OCI-LY7 (cell line): ENCODE measurements around the gene ZNF541. TPM values are rescaled to one million over a fixed set of nuclear protein-coding genes. Genes with fewer than 3 reads are reported as not detected.

Experiments
- BruUV-seq: library from RNA; stranded (reverse); fragments of 400-500 nt; replicated peaks from 2 replicates; lab custom pipeline; 2021; lab: Mats Ljungman, UMichigan
- CTCF ChIA-PET: fragments of 300-600 bp; sonication (Branson Sonifier 250); formaldehyde crosslinking; loops from one replicate; lab custom pipeline; 2022; ENCODE audit warnings: antibody characterized with exemption; ENCODE audit not compliant: unreplicated experiment; lab: Charles Lee
- POLR2A ChIA-PET: fragments of 300-600 bp; sonication (Branson Sonifier 250); formaldehyde crosslinking; loops from one replicate; lab custom pipeline; 2022; ENCODE audit warnings: antibody characterized with exemption; lab: Charles Lee
- DNase-seq: peaks from one replicate; pipeline ENCODE4 v3.0.0-alpha.2; 2015; ENCODE audit warnings: low spot score
- H2AFZ ChIP-seq: fragments of 200-600 bp; sonication (generic), shearing (Covaris generic); 2 replicates; pipeline ENCODE4 v1.6.1; 2014; ENCODE audit warnings: mild to moderate bottlenecking, antibody characterized with exemption, low read length, moderate library complexity
- H3K27ac ChIP-seq: fragments of 200-600 bp; sonication (generic); 2 replicates; pipeline ENCODE4 v1.5.1; 2014; ENCODE audit warnings: mixed run types, low read depth, mild to moderate bottlenecking, moderate library complexity, low read length, inconsistent platforms; ENCODE audit not compliant: poor library complexity, severe bottlenecking
- H3K36me3 ChIP-seq: fragments of 200-600 bp; sonication (generic); 2 replicates; pipeline ENCODE4 v1.6.1; 2014; ENCODE audit warnings: mild to moderate bottlenecking, antibody characterized with exemption, low read length, moderate library complexity, mixed read lengths; ENCODE audit not compliant: insufficient read depth
- H3K4me1 ChIP-seq: fragments of 200-600 bp; sonication (generic); 2 replicates; pipeline ENCODE4 v1.5.1; 2014; ENCODE audit warnings: mild to moderate bottlenecking, low read length; ENCODE audit not compliant: insufficient read depth, poor library complexity, severe bottlenecking
- H3K4me2 ChIP-seq: fragments of 200-600 bp; sonication (generic); 2 replicates; pipeline ENCODE4 v1.6.1; 2014; ENCODE audit warnings: mild to moderate bottlenecking, low read length
- H3K4me3 ChIP-seq: fragments of 200-600 bp; sonication (generic); 2 replicates; pipeline ENCODE4 v1.5.1; 2014; ENCODE audit warnings: mild to moderate bottlenecking, low read depth, low read length; ENCODE audit not compliant: poor library complexity, severe bottlenecking
- H3K79me2 ChIP-seq: fragments of 200-600 bp; sonication (generic); 2 replicates; pipeline ENCODE4 v1.6.1; 2016; ENCODE audit warnings: low read depth, mild to moderate bottlenecking, low read length, moderate library complexity, mixed read lengths; ENCODE audit not compliant: insufficient read depth
- H3K9me2 ChIP-seq: fragments of 200-600 bp; sonication (generic); 2 replicates; pipeline ENCODE4 v1.6.1; 2016; ENCODE audit warnings: mild to moderate bottlenecking, low read length, mixed read lengths; ENCODE audit not compliant: insufficient read depth
- H3K9me3 ChIP-seq: fragments of 200-600 bp; sonication (generic); 2 replicates; pipeline ENCODE4 v1.6.1; 2014; ENCODE audit warnings: mild to moderate bottlenecking, mixed run types, low read length, mixed read lengths
- H4K20me1 ChIP-seq: fragments of 200-600 bp; sonication (generic); 2 replicates; pipeline ENCODE4 v1.6.1; 2014; ENCODE audit warnings: mild to moderate bottlenecking, antibody characterized with exemption, low read length, moderate library complexity, mixed read lengths; ENCODE audit not compliant: insufficient read depth
- CTCF ChIP-seq: fragments of 200-600 bp; sonication (generic); conservative IDR thresholded peaks from 2 replicates; pipeline ENCODE4 v1.5.1; 2014; ENCODE audit warnings: mild to moderate bottlenecking, antibody characterized with exemption, low read length, moderate library complexity, mixed read lengths
- EZH2phosphoT487 ChIP-seq: fragments of 200-600 bp; sonication (generic); IDR thresholded peaks from 2 replicates; pipeline ENCODE4 v1.6.1; 2018; ENCODE audit warnings: low read depth, borderline replicate concordance, mild to moderate bottlenecking, mixed run types, antibody characterized with exemption, low read length, moderate library complexity, mixed read lengths
- intact Hi-C: fragments of 100-400 bp; cut with micrococcal nuclease; formaldehyde crosslinking; loops from one replicate; pipeline ENCODE4 v1.10.0; 2022; ENCODE audit not compliant: unreplicated experiment
- total RNA-seq, 2 experiments: library from RNA; depleted of rRNA in 1 of 2; stranded (reverse); fragments of >200 nt in 1 of 2; shearing (Covaris generic) in 1 of 2; gene quantifications; 2 replicates each; pipeline ENCODE4 v1.2.3, GENCODE V29; 2014 to 2022

ZNF541 gene
- total RNA-seq, 2 experiments from 2014 or later: not detected

DNA sequence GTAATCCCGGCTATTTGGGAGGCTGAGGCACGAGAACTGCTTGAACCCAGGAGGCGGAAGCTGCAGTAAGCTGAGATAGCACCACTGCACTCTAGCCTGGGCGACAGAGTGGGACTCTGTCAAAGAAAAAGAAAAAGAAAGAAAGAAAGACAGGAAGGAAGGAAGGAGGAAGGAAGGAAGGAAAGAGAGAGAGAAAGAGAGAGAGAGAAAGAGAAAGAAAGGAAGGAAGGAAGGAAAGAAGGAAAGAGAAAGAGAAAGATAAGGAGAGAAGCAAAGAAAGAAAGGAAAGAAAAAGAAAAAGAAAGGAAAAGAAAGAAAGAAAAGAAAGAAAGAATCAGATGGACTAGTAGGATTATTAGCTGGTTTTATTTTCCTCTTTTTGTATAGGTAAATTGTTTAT lies 22.8 kb downstream of the ZNF541 start:
- POLR2A ChIA-PET: interaction anchor here (0.5 to 1.2 kb wide), 4 partner anchors 8 to 18 kb away, joined by 3 read pairs; no protein-coding TSS in a partner anchor
- H3K9me2 ChIP-seq: no peaks in the 10 kb centered on the region
- no TSS peak for BruUV-seq
- intact Hi-C loops: no loop called here
- H3K4me3 ChIP-seq: no peak overlapping the region
- no peaks in the 10 kb centered on the region for H4K20me1 ChIP-seq
- no peak for DNase-seq
- H3K36me3 ChIP-seq: no peaks in the 10 kb centered on the region
- no peaks in the 10 kb centered on the region for H3K79me2 ChIP-seq
- no peaks in the 10 kb centered on the region for H3K4me1 ChIP-seq
- H2AFZ ChIP-seq: no peak overlapping the region
- H3K27ac ChIP-seq: no peak overlapping the region
- TF ChIP-seq CTCF: no peak
- no peak for TF ChIP-seq EZH2phosphoT487
- CTCF ChIA-PET: no interaction called here
- H3K4me2 ChIP-seq: no peak overlapping the region
- H3K9me3 ChIP-seq: no peaks in the 10 kb centered on the region

DNA sequence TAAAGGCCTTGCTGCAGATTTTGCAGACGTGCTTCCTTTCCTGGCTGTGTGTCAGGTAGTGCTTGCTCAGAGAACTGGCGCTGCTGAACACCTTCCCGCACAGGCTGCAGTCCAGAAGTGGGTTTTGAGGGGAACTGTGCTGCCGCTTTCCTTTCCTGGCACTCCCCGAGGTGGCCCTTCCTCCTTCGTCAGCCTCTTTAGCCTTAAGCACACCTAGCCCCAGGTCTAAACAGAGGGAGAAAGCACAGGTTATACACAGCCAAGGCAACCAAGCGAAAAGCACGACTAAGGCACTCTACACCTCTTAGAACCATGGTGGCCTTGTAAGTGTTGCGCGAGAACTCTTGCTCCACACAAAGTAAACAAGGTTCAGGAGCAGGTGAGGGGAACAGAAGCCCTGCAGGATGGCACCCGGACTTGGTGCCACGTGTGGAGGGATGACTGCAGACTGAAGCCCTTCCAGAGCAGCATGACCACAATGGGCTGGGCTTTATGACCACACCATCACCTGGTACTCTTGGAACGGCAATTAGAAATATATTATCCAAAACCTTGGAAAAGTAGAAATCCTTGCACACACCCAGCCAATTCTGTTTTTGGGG lies 23.6 kb downstream of the ZNF541 start:
- POLR2A ChIA-PET: interaction anchor here (0.9 to 1.2 kb wide), 3 partner anchors 10 to 17 kb away, joined by 3 read pairs; no protein-coding TSS in a partner anchor
- Histone ChIP-seq H4K20me1 (no peaks in the 10 kb centered on the region), H3K4me3 (no peak overlapping the region), H3K4me2 (no peak overlapping the region), H3K4me1 (no peaks in the 10 kb centered on the region), H3K9me2 (no peaks in the 10 kb centered on the region), H3K9me3 (no peaks in the 10 kb centered on the region), H3K36me3 (no peaks in the 10 kb centered on the region), H3K27ac (no peak overlapping the region), H3K79me2 (no peaks in the 10 kb centered on the region), H2AFZ (peak overlapping the region; percentile 27; the same call in 1 of the 2 replicates)
- intact Hi-C loops: no loop called here
- CTCF ChIA-PET: no interaction called here
- no TSS peak for BruUV-seq
- DNase-seq: no peak
- no peak for TF ChIP-seq EZH2phosphoT487
- TF ChIP-seq CTCF: no peak

DNA sequence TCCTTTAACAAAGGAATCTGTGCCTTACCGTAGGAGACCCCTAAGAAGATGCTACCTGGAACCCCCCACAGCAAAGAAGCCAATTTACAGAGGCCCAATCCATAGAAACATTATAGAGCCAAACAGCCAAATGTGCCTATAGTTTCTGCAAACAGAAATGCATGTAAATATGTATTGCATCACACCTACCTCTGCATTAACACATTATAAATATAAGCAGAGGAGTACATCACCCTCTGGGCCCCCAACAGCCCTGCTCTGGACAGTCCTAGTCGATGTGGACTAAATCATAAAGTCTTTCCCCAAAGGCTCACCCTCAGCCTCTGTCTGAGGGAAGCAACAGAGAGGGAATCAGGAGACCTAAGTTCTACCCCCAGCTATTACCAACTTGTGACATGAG lies 25.7 kb downstream of the ZNF541 start:
- DNase-seq: no peak
- intact Hi-C loops: no loop called here
- Histone ChIP-seq H3K9me3 (no peaks in the 10 kb centered on the region), H4K20me1 (no peaks in the 10 kb centered on the region), H2AFZ (no peak overlapping the region), H3K79me2 (no peaks in the 10 kb centered on the region), H3K4me1 (no peaks in the 10 kb centered on the region), H3K36me3 (no peaks in the 10 kb centered on the region), H3K9me2 (no peaks in the 10 kb centered on the region), H3K4me3 (no peak overlapping the region), H3K27ac (no peak overlapping the region), H3K4me2 (no peak overlapping the region)
- no peak for TF ChIP-seq CTCF
- TF ChIP-seq EZH2phosphoT487: no peak
- ChIA-PET CTCF (no interaction called here), POLR2A (interaction anchor here (0.6 to 0.7 kb wide), 2 partner anchors 53 to 180 kb away, joined by 3 to 4 read pairs; no protein-coding TSS in a partner anchor)
- no TSS peak for BruUV-seq
